ENCODE data around the gene TPK1. TPM values are rescaled to one million over a fixed set of nuclear protein-coding genes. Genes with fewer than 3 reads are reported as not detected.
"Not testable (repeated sequence)": the region's sequence is repeated elsewhere in the genome, so short reads cannot be mapped to it uniquely, and the experiment has no call there.

The TPK1 gene
- total RNA-seq, 5 donors from 2014 or later (not counting 1 experiment from before 2014, with no cell fraction given) = 19.1 to 31.6 (median 22.0) TPM

GRCh38 chr7:144439717-144440205, 396.1 kb downstream of the TPK1 start:
- no peaks in the 10 kb centered on the region for H3K27me3 Mint-ChIP-seq
- no peaks in the 10 kb centered on the region for H3K4me1 ChIP-seq (ENCODE audit: control insufficient read depth in 1 of 2, extremely low read depth in 1 of 2, insufficient read depth in 2 of 2, low read length in 2 of 2)
- H3K36me3 ChIP-seq (ENCODE audit: control insufficient read depth in 2 of 2, extremely low read depth in 1 of 2, insufficient read depth in 1 of 2, low read length in 1 of 2) = no peaks in the 10 kb centered on the region
- no peaks in the 10 kb centered on the region for H3K4me1 Mint-ChIP-seq
- ATAC-seq (replicated peaks in 1 of 4) (no peak), DNase-seq (no peak)
- POLR2A ChIA-PET = no interaction called here
- no peaks in the 10 kb centered on the region for H3K9me3 ChIP-seq
- H3K36me3 Mint-ChIP-seq = no peaks in the 10 kb centered on the region
- no peaks in the 10 kb centered on the region for H3K9me3 Mint-ChIP-seq
- no peaks in the 10 kb centered on the region for H3K27me3 ChIP-seq (replicated peaks in 1 of 2; ENCODE audit: control insufficient read depth in 2 of 2, extremely low read depth in 1 of 2, insufficient read depth in 2 of 2, low read length in 1 of 2)
- no peak overlapping the region for H3K27ac Mint-ChIP-seq
- H3K4me3 ChIP-seq (ENCODE audit: control insufficient read depth in 1 of 2, extremely low read depth in 1 of 2, low read length in 1 of 2) = no peak overlapping the region
- no peak overlapping the region for H3K27ac ChIP-seq (ENCODE audit: low read length)
- 95% methylated on average over 4 of the region's 5 CpGs for WGBS (ENCODE audit: insufficient coverage)
- H3K4me3 Mint-ChIP-seq = no peak overlapping the region
- CTCF ChIA-PET = no interaction called here

- Mint-ChIP-seq H3K27me3 (no peaks in the 10 kb centered on the region), H3K27ac (no peak overlapping the region), H3K4me1 (no peaks in the 10 kb centered on the region), H3K36me3 (no peaks in the 10 kb centered on the region), H3K4me3 (no peak overlapping the region), H3K9me3 (no peaks in the 10 kb centered on the region)
- CTCF ChIA-PET = no interaction called here
- no peaks in the 10 kb centered on the region for H3K36me3 ChIP-seq (ENCODE audit: control insufficient read depth in 2 of 2, extremely low read depth in 1 of 2, insufficient read depth in 1 of 2, low read length in 1 of 2)
- POLR2A ChIA-PET = no interaction called here
- 97% methylated on average over 3 of the region's 3 CpGs for WGBS (ENCODE audit: insufficient coverage)
- H3K27me3 ChIP-seq (replicated peaks in 1 of 2; ENCODE audit: control insufficient read depth in 2 of 2, extremely low read depth in 1 of 2, insufficient read depth in 2 of 2, low read length in 1 of 2) = no peaks in the 10 kb centered on the region
- H3K27ac ChIP-seq (ENCODE audit: low read length) = no peak overlapping the region
- H3K4me1 ChIP-seq (ENCODE audit: control insufficient read depth in 1 of 2, extremely low read depth in 1 of 2, insufficient read depth in 2 of 2, low read length in 2 of 2) = no peaks in the 10 kb centered on the region
- no peak overlapping the region for H3K4me3 ChIP-seq (ENCODE audit: control insufficient read depth in 1 of 2, extremely low read depth in 1 of 2, low read length in 1 of 2)
- H3K9me3 ChIP-seq = no peaks in the 10 kb centered on the region
- ATAC-seq (replicated peaks in 1 of 4) = no peak
- no peak for DNase-seq
These were observed 397.1 kb downstream of the TPK1 start for GRCh38 chr7:144438759-144439158.

GRCh38 chr7:144437370-144438191, 398.3 kb downstream of the TPK1 start:
- Mint-ChIP-seq H3K9me3 (no peaks in the 10 kb centered on the region), H3K27me3 (peaks cover 2 to 3% of the 10 kb centered on the region in 2 donors), H3K36me3 (no peaks in the 10 kb centered on the region), H3K4me1 (no peaks in the 10 kb centered on the region), H3K27ac (no peak overlapping the region), H3K4me3 (no peak overlapping the region)
- H3K27ac ChIP-seq (ENCODE audit: low read length) = no peak overlapping the region
- no peaks in the 10 kb centered on the region for H3K36me3 ChIP-seq (ENCODE audit: control insufficient read depth in 2 of 2, extremely low read depth in 1 of 2, insufficient read depth in 1 of 2, low read length in 1 of 2)
- CTCF ChIA-PET = interaction anchor here in 1 of 2 donors (0.6 to 0.9 kb wide), 2 partner anchors 10 to 47 kb away, joined by 3 read pairs; no protein-coding TSS in a partner anchor
- H3K4me1 ChIP-seq (ENCODE audit: control insufficient read depth in 1 of 2, extremely low read depth in 1 of 2, insufficient read depth in 2 of 2, low read length in 2 of 2) = no peaks in the 10 kb centered on the region
- DNase-seq (peak in 29 of 35 experiments; percentile 3 to 64 (median 25)), ATAC-seq (replicated peaks in 1 of 4) (no peak)
- POLR2A ChIA-PET = no interaction called here
- H3K9me3 ChIP-seq = no peaks in the 10 kb centered on the region
- no peak overlapping the region for H3K4me3 ChIP-seq (ENCODE audit: control insufficient read depth in 1 of 2, extremely low read depth in 1 of 2, low read length in 1 of 2)
- no peaks in the 10 kb centered on the region for H3K27me3 ChIP-seq (replicated peaks in 1 of 2; ENCODE audit: control insufficient read depth in 2 of 2, extremely low read depth in 1 of 2, insufficient read depth in 2 of 2, low read length in 1 of 2)
- 100% methylated on average over 1 of the region's 4 CpGs for WGBS (ENCODE audit: insufficient coverage)

GRCh38 chr7:144436500-144436899, 399.4 kb downstream of the TPK1 start:
- ATAC-seq (replicated peaks in 1 of 4) (no peak), DNase-seq (no peak)
- no peak overlapping the region for H3K27ac ChIP-seq (ENCODE audit: low read length)
- no peaks in the 10 kb centered on the region for H3K36me3 ChIP-seq (ENCODE audit: control insufficient read depth in 2 of 2, extremely low read depth in 1 of 2, insufficient read depth in 1 of 2, low read length in 1 of 2)
- CTCF ChIA-PET = interaction anchor here (0.9 to 1.1 kb wide), 2 partner anchors 10 to 46 kb away, joined by 3 read pairs; no protein-coding TSS in a partner anchor
- Mint-ChIP-seq H3K27ac (no peak overlapping the region), H3K36me3 (no peaks in the 10 kb centered on the region), H3K4me1 (no peaks in the 10 kb centered on the region), H3K4me3 (no peak overlapping the region), H3K27me3 (peaks cover 2 to 3% of the 10 kb centered on the region in 2 donors), H3K9me3 (no peaks in the 10 kb centered on the region)
- H3K9me3 ChIP-seq = no peaks in the 10 kb centered on the region
- H3K4me3 ChIP-seq (ENCODE audit: control insufficient read depth in 1 of 2, extremely low read depth in 1 of 2, low read length in 1 of 2) = no peak overlapping the region
- POLR2A ChIA-PET = no interaction called here
- WGBS (ENCODE audit: insufficient coverage) = 84% methylated on average over 6 of the region's 9 CpGs
- H3K27me3 ChIP-seq (replicated peaks in 1 of 2; ENCODE audit: control insufficient read depth in 2 of 2, extremely low read depth in 1 of 2, insufficient read depth in 2 of 2, low read length in 1 of 2) = no peaks in the 10 kb centered on the region
- no peaks in the 10 kb centered on the region for H3K4me1 ChIP-seq (ENCODE audit: control insufficient read depth in 1 of 2, extremely low read depth in 1 of 2, insufficient read depth in 2 of 2, low read length in 2 of 2)

GRCh38 chr7:144428431-144428830, 407.4 kb downstream of the TPK1 start:
- POLR2A ChIA-PET = no interaction called here
- Mint-ChIP-seq H3K9me3 (peaks cover 16 to 30% (median 24%) of the 10 kb centered on the region in 3 donors), H3K36me3 (no peaks in the 10 kb centered on the region), H3K27ac (no peak overlapping the region), H3K4me3 (no peak overlapping the region), H3K4me1 (no peaks in the 10 kb centered on the region), H3K27me3 (peaks cover 0 to 3% of the 10 kb centered on the region in 2 donors)
- no peak for DNase-seq
- Histone ChIP-seq H3K4me1 (ENCODE audit: control insufficient read depth in 1 of 2, extremely low read depth in 1 of 2, insufficient read depth in 2 of 2, low read length in 2 of 2) (no peaks in the 10 kb centered on the region), H3K4me3 (ENCODE audit: control insufficient read depth in 1 of 2, extremely low read depth in 1 of 2, low read length in 1 of 2) (no peak overlapping the region), H3K9me3 (no peaks in the 10 kb centered on the region), H3K36me3 (ENCODE audit: control insufficient read depth in 2 of 2, extremely low read depth in 1 of 2, insufficient read depth in 1 of 2, low read length in 1 of 2) (no peaks in the 10 kb centered on the region), H3K27me3 (replicated peaks in 1 of 2; ENCODE audit: control insufficient read depth in 2 of 2, extremely low read depth in 1 of 2, insufficient read depth in 2 of 2, low read length in 1 of 2) (peaks cover 0 to 3% of the 10 kb centered on the region in 2 experiments), H3K27ac (ENCODE audit: low read length) (no peak overlapping the region)
- ATAC-seq (replicated peaks in 1 of 4) = no peak
- CTCF ChIA-PET = no interaction called here
- WGBS (ENCODE audit: insufficient coverage) = no CpG with 5 or more reads among the region's 2 CpGs

- WGBS (ENCODE audit: insufficient coverage) = 38% methylated on average over 2 of the region's 2 CpGs
- CTCF ChIA-PET; H3K4me1 Mint-ChIP-seq; ATAC-seq (replicated peaks in 1 of 4); POLR2A ChIA-PET; DNase-seq; H3K4me3 ChIP-seq (ENCODE audit: control insufficient read depth in 1 of 2, extremely low read depth in 1 of 2, low read length in 1 of 2); H3K27ac Mint-ChIP-seq; H3K9me3 ChIP-seq; H3K4me3 Mint-ChIP-seq; H3K27me3 ChIP-seq (replicated peaks in 1 of 2; ENCODE audit: control insufficient read depth in 2 of 2, extremely low read depth in 1 of 2, insufficient read depth in 2 of 2, low read length in 1 of 2); H3K36me3 Mint-ChIP-seq; H3K27ac ChIP-seq (ENCODE audit: low read length); H3K4me1 ChIP-seq (ENCODE audit: control insufficient read depth in 1 of 2, extremely low read depth in 1 of 2, insufficient read depth in 2 of 2, low read length in 2 of 2); H3K36me3 ChIP-seq (ENCODE audit: control insufficient read depth in 2 of 2, extremely low read depth in 1 of 2, insufficient read depth in 1 of 2, low read length in 1 of 2); H3K27me3 Mint-ChIP-seq: not testable (repeated sequence)
- H3K9me3 Mint-ChIP-seq = peaks cover 16 to 30% (median 24%) of the 10 kb centered on the region in 3 donors
These were observed 408.3 kb downstream of the TPK1 start for GRCh38 chr7:144427539-144427938.

Measured in T-cell (primary cell).